Esophagus muscularis mucosa (tissue), 4 donors: ENCODE measurements around the gene UBR3. TPM values are rescaled to one million over a fixed set of nuclear protein-coding genes. Genes with fewer than 3 reads are reported as not detected.

Experiments used
- DNase-seq: peaks from one replicate; pipeline ENCODE4 v3.0.0-alpha.2; 2017; ENCODE audit errors: extremely low spot score
- H3K27ac ChIP-seq, 4 donors: fragments of 200-600 bp; sonication (generic); replicated peaks in 1 of 4; 1 replicate in 3 of 4; 2 replicates in 1 of 4; pipeline ENCODE4 v1.5.1; 2016 to 2019; ENCODE audit warnings: mild to moderate bottlenecking in 1 of 4
- H3K27me3 ChIP-seq, 4 donors: fragments of 200-600 bp; sonication (generic); one replicate each; pipeline versions ENCODE4 v1.5.1 to v1.6.0; 2016 to 2019
- H3K36me3 ChIP-seq, 4 donors: fragments of 200-600 bp; sonication (generic); one replicate each; pipeline ENCODE4 v1.5.1; 2016 to 2019
- H3K4me1 ChIP-seq, 4 donors: fragments of 200-600 bp; sonication (generic); one replicate each; pipeline ENCODE4 v1.5.1; 2016 to 2019
- H3K4me3 ChIP-seq, 4 donors: fragments of 200-600 bp; sonication (generic); 1 replicate in 2 of 4; 2 replicates in 2 of 4; pipeline ENCODE4 v1.5.1; 2016 to 2019; ENCODE audit warnings: mild to moderate bottlenecking in 4 of 4, moderate library complexity in 1 of 4
- H3K9me3 ChIP-seq, 4 donors: fragments of 200-600 bp; sonication (generic); 1 replicate in 3 of 4; 2 replicates in 1 of 4; pipeline ENCODE4 v1.5.1; 2016 to 2019
- EP300 ChIP-seq: sonication (generic); formaldehyde crosslinking; IDR thresholded peaks from one replicate; pipeline ENCODE4 v1.6.1; 2017; ENCODE audit warnings: antibody characterized with exemption
- POLR2A ChIP-seq: fragments of 450-650 bp; IDR thresholded peaks from one replicate; pipeline ENCODE4 v1.6.1; 2017; ENCODE audit warnings: antibody characterized with exemption, moderate library complexity, mild to moderate bottlenecking, low read depth
- POLR2AphosphoS5 ChIP-seq, 2 donors: sonication (generic); formaldehyde crosslinking; IDR thresholded peaks; one replicate each; pipeline ENCODE4 v1.6.1; 2017; ENCODE audit warnings: antibody characterized with exemption in 2 of 2
- WGBS: methylation state at CpG from one replicate; pipeline ENCODE4 v1.1.5; 2018; 5-methylcytosine and 5-hydroxymethylcytosine counted together
- intact Hi-C: fragments of 100-400 bp; cut with DNase I; formaldehyde crosslinking; loops from one replicate; pipeline ENCODE4 v1.15.1; 2023
- total RNA-seq, 4 donors: library from RNA; depleted of rRNA; stranded (reverse); fragments of >200 nt; gene quantifications; one replicate each; pipeline versions ENCODE4 v1.1.0 to v1.2.1, GENCODE V29; 2016
- TF ChIP-seq, protein P1 (sequence below), 3 experiments: fragments of 200-600 bp in 2 of 3; fragments of 450-650 bp in 1 of 3; sonication (generic) in 2 of 3; IDR thresholded peaks; one replicate each; pipeline ENCODE4 v1.5.1; 2017 to 2019; ENCODE audit warnings: antibody characterized with exemption in 3 of 3, mild to moderate bottlenecking in 2 of 3, moderate library complexity in 1 of 3

UBR3 gene
- total RNA-seq, 4 donors from 2014 or later: 46.1 to 80.2 (median 58.8) TPM

DNA sequence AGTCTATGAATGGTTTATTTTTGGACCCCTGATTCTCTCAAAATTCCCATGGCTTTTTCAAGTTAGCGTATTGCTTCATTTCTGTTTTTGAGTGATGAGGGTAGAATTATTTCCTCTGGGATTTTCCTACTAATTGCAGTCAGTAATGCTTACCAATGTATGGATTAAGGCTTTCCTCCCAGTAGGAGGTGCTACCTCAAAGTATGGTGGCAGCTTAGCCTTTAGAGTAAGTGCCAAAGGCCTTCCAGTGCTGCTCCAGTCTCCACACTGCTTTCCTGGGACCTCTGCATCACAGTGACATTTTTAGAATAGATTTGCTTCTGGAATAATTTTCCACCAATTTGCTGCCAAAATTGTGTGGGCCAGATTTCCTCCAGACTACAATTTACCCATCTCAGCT, 44.7 kb upstream of the UBR3 start:
- intact Hi-C loops: no loop called here
- no peak for DNase-seq
- H3K27ac ChIP-seq: no peak overlapping the region
- no peaks in the 10 kb centered on the region for H3K4me1 ChIP-seq
- WGBS: 100% methylated on average over 1 of the region's 1 CpG
- no peak overlapping the region for H3K4me3 ChIP-seq
- H3K36me3 ChIP-seq: no peaks in the 10 kb centered on the region
- no peak for TF ChIP-seq POLR2A
- no peak for TF ChIP-seq EP300
- no peak for TF ChIP-seq POLR2AphosphoS5 (IDR thresholded peaks at IDR 0.05)
- TF ChIP-seq, protein P1, sequence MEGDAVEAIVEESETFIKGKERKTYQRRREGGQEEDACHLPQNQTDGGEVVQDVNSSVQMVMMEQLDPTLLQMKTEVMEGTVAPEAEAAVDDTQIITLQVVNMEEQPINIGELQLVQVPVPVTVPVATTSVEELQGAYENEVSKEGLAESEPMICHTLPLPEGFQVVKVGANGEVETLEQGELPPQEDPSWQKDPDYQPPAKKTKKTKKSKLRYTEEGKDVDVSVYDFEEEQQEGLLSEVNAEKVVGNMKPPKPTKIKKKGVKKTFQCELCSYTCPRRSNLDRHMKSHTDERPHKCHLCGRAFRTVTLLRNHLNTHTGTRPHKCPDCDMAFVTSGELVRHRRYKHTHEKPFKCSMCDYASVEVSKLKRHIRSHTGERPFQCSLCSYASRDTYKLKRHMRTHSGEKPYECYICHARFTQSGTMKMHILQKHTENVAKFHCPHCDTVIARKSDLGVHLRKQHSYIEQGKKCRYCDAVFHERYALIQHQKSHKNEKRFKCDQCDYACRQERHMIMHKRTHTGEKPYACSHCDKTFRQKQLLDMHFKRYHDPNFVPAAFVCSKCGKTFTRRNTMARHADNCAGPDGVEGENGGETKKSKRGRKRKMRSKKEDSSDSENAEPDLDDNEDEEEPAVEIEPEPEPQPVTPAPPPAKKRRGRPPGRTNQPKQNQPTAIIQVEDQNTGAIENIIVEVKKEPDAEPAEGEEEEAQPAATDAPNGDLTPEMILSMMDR (IDR thresholded peaks at IDR 0.05): no peak
- H3K9me3 ChIP-seq: no peaks in the 10 kb centered on the region
- no peaks in the 10 kb centered on the region for H3K27me3 ChIP-seq

DNA sequence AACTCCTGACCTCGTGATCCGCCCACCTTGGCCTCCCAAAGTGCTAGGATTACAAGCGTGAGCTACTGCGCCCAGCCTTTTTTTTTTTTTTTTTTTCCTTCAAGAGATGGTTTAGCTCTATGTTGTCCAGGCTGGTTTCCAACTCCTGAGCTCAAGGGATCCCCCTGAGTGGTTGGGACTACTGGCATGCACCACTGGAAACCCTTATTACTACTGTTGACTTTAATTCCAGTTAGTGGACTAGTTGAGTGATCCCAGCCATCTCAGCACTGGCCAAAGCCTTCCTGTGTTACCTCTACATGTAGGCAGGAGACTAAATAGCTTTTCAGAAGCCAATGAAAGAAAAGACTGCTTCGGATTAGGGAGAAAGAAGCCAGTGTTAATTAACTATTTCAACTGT, 36.7 kb upstream of the UBR3 start:
- peaks cover 0 to 9% (median 7%) of the 10 kb centered on the region in 4 donors for H3K4me1 ChIP-seq
- TF ChIP-seq, protein P1 (IDR thresholded peaks at IDR 0.05): no peak
- TF ChIP-seq EP300: no peak
- no peak overlapping the region for H3K27ac ChIP-seq
- H3K9me3 ChIP-seq: no peaks in the 10 kb centered on the region
- no peaks in the 10 kb centered on the region for H3K27me3 ChIP-seq
- 85% methylated on average over 5 of the region's 5 CpGs for WGBS
- no peaks in the 10 kb centered on the region for H3K36me3 ChIP-seq
- H3K4me3 ChIP-seq: no peak overlapping the region
- no peak for DNase-seq
- intact Hi-C loops: no loop called here

DNA sequence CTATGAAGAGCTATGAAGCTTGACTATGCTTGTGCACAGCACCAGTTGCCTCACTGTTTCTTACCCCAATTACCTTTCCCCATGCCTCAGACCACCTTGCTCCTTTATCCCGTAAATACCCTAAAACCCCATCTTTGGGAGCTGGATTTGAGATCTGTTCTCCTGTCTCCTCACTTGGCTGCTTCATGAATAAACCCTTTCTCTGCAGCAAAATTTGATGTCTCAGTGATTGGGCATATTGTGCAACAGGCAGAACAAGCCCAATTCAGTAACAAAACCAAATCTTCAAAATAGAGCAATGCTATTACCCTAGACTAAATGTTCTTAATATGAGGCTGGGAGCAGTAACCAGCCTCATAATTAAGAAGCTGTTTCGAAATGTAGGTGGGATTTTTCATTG, 32.1 kb upstream of the UBR3 start:
- WGBS: 59% methylated on average over 2 of the region's 2 CpGs
- Histone ChIP-seq H3K27ac (no peak overlapping the region), H3K4me3 (no peak overlapping the region), H3K9me3 (no peaks in the 10 kb centered on the region), H3K36me3 (no peaks in the 10 kb centered on the region), H3K4me1 (peaks cover 0 to 12% (median 9%) of the 10 kb centered on the region in 4 donors), H3K27me3 (no peaks in the 10 kb centered on the region)
- no peak for DNase-seq
- intact Hi-C loops: no loop called here
- TF ChIP-seq POLR2A (no peak), POLR2AphosphoS5 (IDR thresholded peaks at IDR 0.05) (no peak), EP300 (no peak)
- TF ChIP-seq, protein P1 (IDR thresholded peaks at IDR 0.05): no peak

DNA sequence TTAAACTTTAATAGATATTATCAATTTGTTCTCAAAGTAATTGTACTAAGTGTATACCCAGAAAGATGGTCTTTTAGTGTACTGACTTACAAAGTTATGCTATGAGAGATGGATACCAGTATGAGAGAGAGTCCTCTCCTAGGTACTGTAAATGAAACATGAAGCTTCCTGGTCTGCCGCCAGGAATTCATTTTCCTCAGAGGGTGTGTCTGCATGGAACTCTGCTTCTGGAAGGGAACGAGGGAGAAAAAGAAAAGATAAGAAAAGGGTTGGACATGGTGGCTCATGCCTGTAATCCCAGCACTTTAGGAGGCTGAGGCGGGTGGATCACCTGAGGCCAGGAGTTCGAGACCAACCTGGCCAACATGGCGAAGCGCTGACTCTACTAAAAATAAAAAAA, 30.8 kb upstream of the UBR3 start:
- Histone ChIP-seq H3K4me3 (no peak overlapping the region), H3K27ac (no peak overlapping the region), H3K36me3 (peaks cover under 1 to 7% (median 4%) of the 10 kb centered on the region in 4 donors), H3K9me3 (no peaks in the 10 kb centered on the region), H3K27me3 (no peaks in the 10 kb centered on the region), H3K4me1 (peaks cover 0 to 19% (median 16%) of the 10 kb centered on the region in 4 donors)
- intact Hi-C loops: no loop called here
- WGBS: 83% methylated on average over 6 of the region's 6 CpGs
- no peak for DNase-seq
- TF ChIP-seq, protein P1 (IDR thresholded peaks at IDR 0.05): no peak
- TF ChIP-seq POLR2A: no peak
- no peak for TF ChIP-seq POLR2AphosphoS5 (IDR thresholded peaks at IDR 0.05)
- TF ChIP-seq EP300: no peak

DNA sequence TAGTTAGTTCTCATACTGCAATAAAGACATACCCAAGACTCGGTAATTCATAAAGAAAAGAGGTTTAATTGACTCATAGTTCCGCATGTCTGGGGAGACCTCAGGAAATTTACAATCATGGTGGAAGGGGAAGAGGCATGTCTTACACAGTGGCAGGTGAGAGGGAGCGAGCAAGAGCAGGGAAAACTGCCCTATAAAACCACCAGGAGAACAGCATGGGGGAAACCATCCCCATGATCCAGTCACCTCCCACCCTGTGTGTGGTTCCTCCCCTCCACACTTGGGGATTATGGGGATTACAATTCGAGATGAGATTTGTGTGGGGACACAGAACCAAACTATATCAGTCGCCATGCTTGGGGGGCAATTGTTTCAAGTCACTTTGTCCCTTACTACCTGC, 29.7 kb upstream of the UBR3 start:
- TF ChIP-seq, protein P1 (IDR thresholded peaks at IDR 0.05): no peak
- WGBS: 81% methylated on average over 5 of the region's 5 CpGs

More for the DNA sequence above, 29.7 kb upstream of the UBR3 start:
- peaks cover 0 to 25% (median 21%) of the 10 kb centered on the region in 4 donors for H3K4me1 ChIP-seq
- intact Hi-C loops: no loop called here
- no peak overlapping the region for H3K4me3 ChIP-seq
- H3K27ac ChIP-seq: no peak overlapping the region
- no peaks in the 10 kb centered on the region for H3K9me3 ChIP-seq
- no peaks in the 10 kb centered on the region for H3K27me3 ChIP-seq
- DNase-seq: no peak
- H3K36me3 ChIP-seq: peaks cover 6 to 18% (median 11%) of the 10 kb centered on the region in 4 donors
